Fibroblast of the aortic adventitia (primary cell): Measurements from ENCODE around the gene RAMP2. TPM values are rescaled to one million over a fixed set of nuclear protein-coding genes. Genes with fewer than 3 reads are reported as not detected.

Experiments
- DNase-seq: peaks from one replicate; pipeline ENCODE4 v3.0.0-alpha.2; 2010; ENCODE audit warnings: low read depth
- H3K4me3 ChIP-seq: 2 replicates; pipeline ENCODE4 v1.5.1; 2011; ENCODE audit warnings: low read depth, mild to moderate bottlenecking, control low read depth, low read length, moderate library complexity
- total RNA-seq: library from RNA; depleted of rRNA; stranded (reverse); fragments of >200 nt; gene quantifications from 2 replicates; pipeline ENCODE4 v1.2.3, GENCODE V29; 2012; ENCODE audit warnings: low replicate concordance
- TF ChIP-seq, protein P1 (sequence below): IDR thresholded peaks from 2 replicates; pipeline ENCODE4 v1.5.1; 2011; ENCODE audit warnings: mild to moderate bottlenecking, low read length, control low read depth, inconsistent platforms; ENCODE audit not compliant: insufficient read depth

RAMP2 gene
- total RNA-seq, 1 donor: 0.27 TPM

DNA sequence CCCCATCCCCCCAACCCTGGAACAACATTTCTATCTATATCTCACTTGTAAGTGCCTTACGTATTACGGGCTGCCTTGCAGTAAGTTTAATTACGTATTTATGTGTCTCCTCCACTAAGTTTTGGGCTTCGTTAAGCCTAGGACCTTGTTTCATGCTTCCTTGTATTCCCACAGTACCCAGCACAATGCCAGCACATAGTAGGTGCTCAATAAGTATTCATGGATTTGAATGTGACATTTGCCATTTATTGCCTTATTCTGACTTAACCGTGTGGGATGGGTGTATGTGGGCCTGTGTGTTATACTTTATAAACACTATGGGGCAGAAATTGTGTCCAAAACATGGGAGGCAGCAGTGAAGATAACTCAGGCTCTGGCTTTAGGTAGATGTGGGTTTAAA, 31.5 kb downstream of the RAMP2 start:
- DNase-seq: no peak

DNA sequence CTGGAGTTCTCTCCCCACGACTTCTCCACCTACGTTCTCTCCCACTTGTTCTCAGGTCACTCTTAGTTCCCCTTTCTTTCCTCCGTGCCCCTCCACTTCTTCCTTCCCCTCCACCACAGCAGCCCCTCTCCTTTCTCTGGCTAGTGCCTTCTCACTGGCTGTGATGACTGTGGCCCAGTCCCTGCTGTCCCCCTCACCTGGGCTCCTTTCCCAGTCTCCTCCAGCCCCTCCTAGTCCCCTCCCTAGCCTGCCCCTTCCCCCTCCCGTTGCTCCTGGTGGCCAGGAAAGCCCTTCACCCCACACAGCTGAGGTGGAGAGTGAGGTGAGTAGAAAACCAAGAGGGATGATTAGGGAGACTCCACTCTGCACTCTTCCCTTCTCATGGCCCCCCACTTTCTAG, 34.0 kb downstream of the RAMP2 start:
- TF ChIP-seq, protein P1, sequence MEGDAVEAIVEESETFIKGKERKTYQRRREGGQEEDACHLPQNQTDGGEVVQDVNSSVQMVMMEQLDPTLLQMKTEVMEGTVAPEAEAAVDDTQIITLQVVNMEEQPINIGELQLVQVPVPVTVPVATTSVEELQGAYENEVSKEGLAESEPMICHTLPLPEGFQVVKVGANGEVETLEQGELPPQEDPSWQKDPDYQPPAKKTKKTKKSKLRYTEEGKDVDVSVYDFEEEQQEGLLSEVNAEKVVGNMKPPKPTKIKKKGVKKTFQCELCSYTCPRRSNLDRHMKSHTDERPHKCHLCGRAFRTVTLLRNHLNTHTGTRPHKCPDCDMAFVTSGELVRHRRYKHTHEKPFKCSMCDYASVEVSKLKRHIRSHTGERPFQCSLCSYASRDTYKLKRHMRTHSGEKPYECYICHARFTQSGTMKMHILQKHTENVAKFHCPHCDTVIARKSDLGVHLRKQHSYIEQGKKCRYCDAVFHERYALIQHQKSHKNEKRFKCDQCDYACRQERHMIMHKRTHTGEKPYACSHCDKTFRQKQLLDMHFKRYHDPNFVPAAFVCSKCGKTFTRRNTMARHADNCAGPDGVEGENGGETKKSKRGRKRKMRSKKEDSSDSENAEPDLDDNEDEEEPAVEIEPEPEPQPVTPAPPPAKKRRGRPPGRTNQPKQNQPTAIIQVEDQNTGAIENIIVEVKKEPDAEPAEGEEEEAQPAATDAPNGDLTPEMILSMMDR: no peak

More for the DNA sequence above, 31.5 kb downstream of the RAMP2 start:
- TF ChIP-seq, protein P1: no peak
- no peak overlapping the region for H3K4me3 ChIP-seq

DNA sequence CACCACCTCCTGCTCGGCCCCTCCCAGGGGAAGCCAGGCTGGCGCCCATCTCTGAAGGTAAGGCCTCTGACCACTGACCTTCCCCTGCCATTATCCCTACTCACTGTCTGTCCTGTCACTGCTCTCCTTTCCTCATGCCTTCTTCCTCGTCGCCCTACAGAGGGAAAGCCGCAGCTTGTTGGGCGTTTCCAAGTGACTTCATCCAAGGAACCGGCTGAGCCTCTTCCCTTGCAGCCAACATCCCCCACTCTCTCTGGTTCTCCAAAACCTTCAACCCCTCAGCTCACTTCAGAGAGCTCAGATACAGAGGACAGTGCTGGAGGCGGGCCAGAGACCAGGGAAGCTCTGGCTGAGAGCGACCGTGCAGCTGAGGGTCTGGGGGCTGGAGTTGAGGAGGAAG, 34.4 kb downstream of the RAMP2 start:
- no peak overlapping the region for H3K4me3 ChIP-seq
- TF ChIP-seq, protein P1: no peak
- DNase-seq: no peak

More for the DNA sequence above, 34.0 kb downstream of the RAMP2 start:
- H3K4me3 ChIP-seq: no peak overlapping the region
- no peak for DNase-seq

DNA sequence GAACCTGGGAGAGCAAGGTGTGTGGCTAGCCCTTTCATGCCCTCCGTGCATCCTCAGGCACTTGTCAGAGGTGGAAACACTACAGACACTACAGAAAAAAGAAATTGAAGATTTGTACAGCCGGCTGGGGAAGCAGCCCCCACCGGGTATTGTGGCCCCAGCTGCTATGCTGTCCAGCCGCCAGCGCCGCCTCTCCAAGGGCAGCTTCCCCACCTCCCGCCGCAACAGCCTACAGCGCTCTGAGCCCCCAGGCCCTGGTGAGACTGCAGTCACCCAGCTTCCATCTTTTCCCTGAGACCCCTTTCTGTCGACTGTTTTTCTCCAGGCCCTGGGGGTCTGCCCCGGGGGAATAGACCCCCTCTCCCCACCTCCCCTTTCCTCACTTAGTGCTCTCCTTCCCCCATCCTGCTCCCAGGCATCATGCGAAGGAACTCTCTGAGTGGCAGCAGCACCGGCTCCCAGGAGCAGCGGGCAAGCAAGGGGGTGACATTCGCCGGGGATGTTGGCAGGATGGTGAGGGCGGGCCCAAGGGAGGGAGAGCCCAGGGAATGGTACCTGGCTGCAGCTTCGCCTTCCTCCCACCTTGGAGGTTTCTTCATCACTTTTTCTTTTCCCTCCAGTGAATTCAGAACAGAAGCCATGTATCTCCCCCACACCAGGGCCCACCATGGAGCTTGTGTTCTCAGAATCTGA, 35.2 kb downstream of the RAMP2 start:
- TF ChIP-seq, protein P1: no peak
- H3K4me3 ChIP-seq: no peak overlapping the region
- no peak for DNase-seq

GRCh38 chr17:42797067-42798007, 36.3 kb downstream of the RAMP2 start:
- no peak for DNase-seq
- peak overlapping the region; percentile 97 for H3K4me3 ChIP-seq
- TF ChIP-seq, protein P1: no peak

DNA sequence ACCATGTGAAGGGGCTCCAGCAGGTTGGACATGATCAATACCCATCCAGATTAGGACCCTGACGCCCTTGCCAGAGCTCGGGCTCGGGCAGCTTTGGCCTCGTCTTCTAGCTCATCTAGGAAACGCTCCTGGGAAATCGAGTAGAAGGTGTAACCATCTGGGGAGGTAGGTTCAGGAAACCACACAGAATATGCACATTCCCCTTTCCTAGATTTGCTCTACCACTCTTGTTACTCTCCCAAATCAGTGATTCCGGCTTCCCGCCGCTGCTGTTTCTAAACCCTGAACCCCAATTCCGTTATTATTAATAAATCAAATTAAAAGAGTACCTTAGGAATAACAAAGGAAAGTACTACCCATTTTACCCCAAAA, 37.0 kb downstream of the RAMP2 start:
- TF ChIP-seq, protein P1: no peak
- H3K4me3 ChIP-seq: peak overlapping the region; percentile 97

More for the DNA sequence above, 37.0 kb downstream of the RAMP2 start:
- DNase-seq: no peak
